GM12864 (cell line): ENCODE data around the gene TESK2.
A peak's percentile ranks its signal among the peaks of the same experiment; 100 is the strongest.

ENCODE experiments used
- DNase-seq: peaks from one replicate; pipeline ENCODE4 v3.0.0-alpha.2; 2011; ENCODE audit warnings: low read depth
- H3K4me3 ChIP-seq: 2 replicates; pipeline ENCODE4 v1.5.1; 2011; ENCODE audit warnings: mild to moderate bottlenecking, low read depth, low read length, control low read depth
- TF ChIP-seq, protein P1 (sequence below): IDR thresholded peaks from 2 replicates; pipeline ENCODE4 v1.5.1; 2011; ENCODE audit warnings: low read depth, mild to moderate bottlenecking, moderate library complexity, low read length, control low read depth, inconsistent platforms; ENCODE audit errors: missing control alignments

Gene TESK2

DNA sequence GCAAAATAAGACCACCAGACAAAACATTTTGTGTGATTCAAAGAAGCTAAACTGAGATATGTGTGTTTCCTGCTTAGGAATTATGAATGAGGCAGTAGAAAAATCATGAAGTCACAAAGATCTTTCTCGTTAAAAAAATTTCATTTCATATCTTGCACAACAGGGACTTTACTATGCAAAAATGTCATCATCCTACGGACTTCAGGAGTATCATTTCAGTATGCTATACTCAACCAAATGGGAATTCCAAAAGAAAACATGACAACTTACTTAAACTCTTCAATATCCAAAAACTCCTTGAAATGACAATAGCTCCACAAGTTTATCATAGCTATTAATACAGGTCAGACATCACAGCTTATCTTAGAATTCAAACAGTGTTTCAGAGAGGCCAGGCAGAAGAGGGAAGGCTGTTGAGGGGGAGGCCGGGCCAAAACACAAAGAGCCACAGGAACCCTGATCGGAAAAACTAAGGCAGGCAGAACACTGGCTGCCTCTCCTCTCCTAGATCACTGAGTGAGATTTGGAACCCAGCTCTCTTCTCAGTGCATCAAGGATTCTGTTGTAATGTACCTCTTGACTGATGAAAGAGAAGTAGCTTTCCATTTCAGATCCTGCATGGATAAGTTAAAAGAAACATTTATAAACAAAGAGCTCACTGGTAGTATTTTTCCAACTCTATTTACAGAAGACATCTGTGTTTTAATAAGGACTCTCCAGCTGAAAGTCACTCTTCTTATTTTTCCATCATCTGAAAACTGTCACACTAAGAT is 66.9 kb downstream of the TESK2 start:
- TF ChIP-seq, protein P1, sequence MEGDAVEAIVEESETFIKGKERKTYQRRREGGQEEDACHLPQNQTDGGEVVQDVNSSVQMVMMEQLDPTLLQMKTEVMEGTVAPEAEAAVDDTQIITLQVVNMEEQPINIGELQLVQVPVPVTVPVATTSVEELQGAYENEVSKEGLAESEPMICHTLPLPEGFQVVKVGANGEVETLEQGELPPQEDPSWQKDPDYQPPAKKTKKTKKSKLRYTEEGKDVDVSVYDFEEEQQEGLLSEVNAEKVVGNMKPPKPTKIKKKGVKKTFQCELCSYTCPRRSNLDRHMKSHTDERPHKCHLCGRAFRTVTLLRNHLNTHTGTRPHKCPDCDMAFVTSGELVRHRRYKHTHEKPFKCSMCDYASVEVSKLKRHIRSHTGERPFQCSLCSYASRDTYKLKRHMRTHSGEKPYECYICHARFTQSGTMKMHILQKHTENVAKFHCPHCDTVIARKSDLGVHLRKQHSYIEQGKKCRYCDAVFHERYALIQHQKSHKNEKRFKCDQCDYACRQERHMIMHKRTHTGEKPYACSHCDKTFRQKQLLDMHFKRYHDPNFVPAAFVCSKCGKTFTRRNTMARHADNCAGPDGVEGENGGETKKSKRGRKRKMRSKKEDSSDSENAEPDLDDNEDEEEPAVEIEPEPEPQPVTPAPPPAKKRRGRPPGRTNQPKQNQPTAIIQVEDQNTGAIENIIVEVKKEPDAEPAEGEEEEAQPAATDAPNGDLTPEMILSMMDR: no peak
- H3K4me3 ChIP-seq: no peak overlapping the region
- no peak for DNase-seq

DNA sequence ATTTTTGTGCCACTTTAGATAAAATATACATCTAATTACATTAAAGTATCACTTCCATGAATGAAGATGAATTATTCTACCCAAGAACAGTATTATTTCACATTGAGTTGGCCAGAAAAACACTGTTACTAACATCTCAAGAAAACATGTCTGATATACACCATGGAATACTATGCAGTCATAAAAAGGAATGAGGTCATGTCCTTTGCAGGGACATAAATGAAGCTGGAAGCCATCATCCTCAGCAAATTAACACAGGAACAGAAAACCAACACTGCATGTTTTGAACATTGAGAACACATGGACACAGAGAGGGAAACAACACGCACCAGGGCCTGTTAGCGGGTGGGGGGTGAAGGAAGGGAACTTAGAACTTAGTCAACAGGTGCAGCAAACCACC is 69.0 kb downstream of the TESK2 start:
- TF ChIP-seq, protein P1: no peak
- H3K4me3 ChIP-seq: no peak overlapping the region
- DNase-seq: no peak

DNA sequence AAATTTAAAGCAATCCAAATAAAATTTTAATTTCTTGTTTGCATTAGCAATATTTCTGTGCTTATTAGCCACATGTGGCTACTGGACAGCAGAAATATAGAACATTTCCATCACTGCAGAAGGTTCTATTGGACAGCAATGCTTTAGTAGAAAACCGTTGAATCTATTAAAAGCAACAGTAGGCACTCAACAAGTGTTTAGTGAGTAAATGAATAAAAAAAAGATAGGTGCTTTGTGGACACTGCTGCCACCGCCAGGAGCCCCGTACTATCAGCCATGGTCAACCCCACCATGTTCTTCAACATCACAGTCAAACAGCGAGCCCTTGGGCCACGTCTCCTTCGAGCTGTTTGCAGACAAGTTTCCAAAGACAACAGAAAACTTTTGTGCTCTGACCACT is 76.2 kb downstream of the TESK2 start:
- TF ChIP-seq, protein P1: no peak
- no peak for DNase-seq
- no peak overlapping the region for H3K4me3 ChIP-seq

DNA sequence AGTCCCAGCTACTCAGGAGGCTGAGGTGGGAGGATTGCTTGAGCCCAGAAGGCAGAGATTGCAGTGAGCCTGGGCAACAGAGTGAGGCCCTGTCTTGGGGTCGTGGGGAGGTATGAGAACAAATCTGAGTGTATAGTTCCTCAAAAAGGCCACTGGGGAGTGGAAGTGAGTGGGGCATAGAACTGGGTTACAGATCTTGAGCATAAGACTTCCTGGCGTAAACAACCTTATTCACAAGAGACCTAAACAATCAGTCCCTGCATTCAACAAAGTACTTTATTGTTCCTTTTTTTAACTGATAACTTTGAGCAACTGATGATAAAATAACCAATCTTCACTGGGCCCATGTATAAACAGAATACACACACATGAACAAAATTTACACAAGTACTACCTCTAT is 78.1 kb downstream of the TESK2 start:
- H3K4me3 ChIP-seq: no peak overlapping the region
- TF ChIP-seq, protein P1: peak; percentile 5
- DNase-seq: no peak

DNA sequence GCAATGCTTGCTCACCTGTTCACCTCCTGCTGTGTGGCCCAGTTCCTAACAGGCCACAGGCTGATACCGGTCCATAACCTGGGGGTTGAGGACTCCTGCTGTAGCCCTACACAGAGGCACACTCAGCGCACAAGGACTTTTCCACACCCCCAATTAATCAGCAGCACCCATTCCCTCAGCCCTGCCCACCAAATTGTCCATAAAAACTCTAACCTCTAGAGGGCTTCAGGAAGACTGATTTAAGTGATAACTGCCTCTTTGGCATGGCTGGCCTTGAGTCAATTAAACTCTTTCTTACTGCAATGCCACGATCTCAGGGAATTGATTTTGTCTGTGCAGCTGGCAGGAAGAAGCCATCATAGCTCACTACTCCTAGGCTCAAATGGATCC is 79.5 kb downstream of the TESK2 start:
- no peak for DNase-seq
- TF ChIP-seq, protein P1: no peak
- no peak overlapping the region for H3K4me3 ChIP-seq

DNA sequence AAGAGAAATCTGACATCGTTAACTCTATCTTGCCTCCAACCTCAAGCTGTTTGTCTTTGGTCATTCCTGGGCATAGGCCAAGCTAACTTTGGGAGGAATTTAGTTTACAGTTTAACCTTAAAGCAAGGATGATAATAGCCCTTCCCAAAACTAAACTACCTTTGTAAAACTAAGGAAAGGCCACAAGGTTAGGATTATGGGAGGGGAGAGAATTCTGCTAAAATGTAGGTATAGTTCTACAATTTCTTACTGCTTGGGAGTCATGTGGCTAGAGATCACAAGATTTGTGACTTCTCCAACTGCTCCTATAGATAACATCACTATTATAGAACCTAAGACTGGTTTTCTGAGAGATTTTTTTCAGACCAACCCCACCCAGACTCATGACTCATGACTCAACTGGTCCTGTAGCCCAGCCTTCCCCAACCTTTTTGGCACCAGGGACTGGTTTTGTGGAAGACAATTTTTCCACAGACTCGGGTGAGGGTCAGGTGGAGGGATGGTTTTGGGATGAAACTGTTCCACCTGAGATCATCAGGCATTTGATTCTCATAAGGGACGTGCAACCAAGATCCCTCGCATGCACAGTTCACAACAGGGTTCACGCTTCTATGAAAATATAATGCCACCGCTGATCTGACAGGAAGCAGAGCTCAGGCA is 80.0 kb downstream of the TESK2 start:
- DNase-seq: no peak
- TF ChIP-seq, protein P1: no peak
- no peak overlapping the region for H3K4me3 ChIP-seq
